OCI-LY3 (cell line): Measurements from ENCODE around the gene ZNF578.

Experiments
- CTCF ChIP-seq: fragments of 200-600, 300-600 bp; sonication (generic); IDR thresholded peaks from 2 replicates; pipeline ENCODE4 v1.5.1; 2014; ENCODE audit warnings: antibody characterized with exemption, low read length, low read depth
- EZH2phosphoT487 ChIP-seq: fragments of 200-600 bp; shearing (Covaris generic); IDR thresholded peaks from 2 replicates; pipeline ENCODE4 v1.6.1; 2018; ENCODE audit warnings: antibody characterized with exemption, mixed run types, low read depth

- TF ChIP-seq CTCF (no peak), EZH2phosphoT487 (no peak)
These were observed 41.2 kb downstream of the ZNF578 start for GRCh38 chr19:52494518-52494917.
